ENCODE measurements around the gene PLCXD1.
"Not testable (repeated sequence)": the region's sequence is repeated elsewhere in the genome, so short reads cannot be mapped to it uniquely, and the experiment has no call there.

GRCh38 chrX:231637-232277 lies 49.4 kb upstream of the PLCXD1 start:
- TF ChIP-seq CTCF (IDR thresholded peaks at IDR 0.05; ENCODE audit: poor library complexity, severe bottlenecking); EP300 (conservative IDR thresholded peaks at IDR 0.05; ENCODE audit: poor library complexity, severe bottlenecking): not testable (repeated sequence)

Data from neural cell (in vitro differentiated cells).